Lower lobe of right lung (tissue), 2 donors: Measurements from ENCODE around the gene KCNQ1. TPM values are rescaled to one million over a fixed set of nuclear protein-coding genes. Genes with fewer than 3 reads are reported as not detected.

Source experiments
- ATAC-seq, 2 donors: fragments of 200-7000 bp; cut with Tn5 transposase; one replicate each; pipeline ENCODE4 v1.9.1; 2020 to 2022; ENCODE audit warnings: mild to moderate bottlenecking in 2 of 2, moderate library complexity in 2 of 2
- DNase-seq: peaks from one replicate; pipeline ENCODE4 v3.0.0-alpha.2; 2020
- H3K27ac ChIP-seq: fragments of 200-600 bp; one replicate; pipeline ENCODE4 v1.8.0; 2022
- H3K27me3 ChIP-seq: fragments of 200-600 bp; one replicate; pipeline ENCODE4 v1.8.0; 2022; ENCODE audit warnings: low read depth
- H3K36me3 ChIP-seq: fragments of 200-600 bp; one replicate; pipeline ENCODE4 v1.8.0; 2022; ENCODE audit warnings: mild to moderate bottlenecking
- H3K4me1 ChIP-seq: fragments of 200-600 bp; one replicate; pipeline ENCODE4 v1.8.0; 2022
- H3K4me3 ChIP-seq: fragments of 200-600 bp; one replicate; pipeline ENCODE4 v1.8.0; 2022; ENCODE audit warnings: mild to moderate bottlenecking
- H3K9me3 ChIP-seq: fragments of 200-600 bp; one replicate; pipeline ENCODE4 v1.8.0; 2022
- CTCF ChIP-seq: fragments of 200-600 bp; IDR thresholded peaks from one replicate; pipeline ENCODE4 v1.8.0; 2022; ENCODE audit warnings: antibody characterized with exemption, mild to moderate bottlenecking
- intact Hi-C: fragments of 100-400 bp; cut with DNase I; formaldehyde crosslinking; loops from one replicate; pipeline ENCODE4 v1.11.0; 2022
- total RNA-seq: library from RNA; stranded (reverse); fragmentation: NEBNext Ultra II Directional; extraction: Animal tissue kit (Norgen Biotek cat#: 25700); gene quantifications from one replicate; pipeline ENCODE4 v1.2.1, GENCODE V29; 2021
- donor health status: DM: no; HTN: yes; CAD: no; lungs with severe emphysema.

KCNQ1 gene
- total RNA-seq, 1 donor from 2014 or later: 51.0 TPM

- no peaks in the 10 kb centered on the region for H3K27me3 ChIP-seq
- H3K9me3 ChIP-seq: no peaks in the 10 kb centered on the region
- intact Hi-C loops: no loop called here
- H3K4me1 ChIP-seq: peaks cover 44% of the 10 kb centered on the region
- DNase-seq (no peak), ATAC-seq (no peak)
- peaks cover 5% of the 10 kb centered on the region for H3K36me3 ChIP-seq
- TF ChIP-seq CTCF: no peak
- no peak overlapping the region for H3K27ac ChIP-seq
- H3K4me3 ChIP-seq: no peak overlapping the region
Measured at GRCh38 chr11:2689651-2690575, 245.1 kb downstream of the KCNQ1 start.

GRCh38 chr11:2690596-2691354, 246.0 kb downstream of the KCNQ1 start:
- H3K4me1 ChIP-seq: peaks cover 44% of the 10 kb centered on the region
- ATAC-seq: no peak

GRCh38 chr11:2691355-2691761, 246.6 kb downstream of the KCNQ1 start:
- ATAC-seq (no peak), DNase-seq (no peak)
- Histone ChIP-seq H3K9me3 (no peaks in the 10 kb centered on the region), H3K36me3 (no peaks in the 10 kb centered on the region), H3K4me1 (peaks cover 44% of the 10 kb centered on the region), H3K4me3 (no peak overlapping the region), H3K27me3 (no peaks in the 10 kb centered on the region), H3K27ac (no peak overlapping the region)
- intact Hi-C loops: no loop called here
- no peak for TF ChIP-seq CTCF

More at GRCh38 chr11:2690596-2691354, 246.0 kb downstream of the KCNQ1 start:
- no peak overlapping the region for H3K4me3 ChIP-seq
- no peaks in the 10 kb centered on the region for H3K27me3 ChIP-seq
- no peaks in the 10 kb centered on the region for H3K9me3 ChIP-seq
- no peaks in the 10 kb centered on the region for H3K36me3 ChIP-seq
- intact Hi-C loops: no loop called here
- no peak for DNase-seq
- no peak overlapping the region for H3K27ac ChIP-seq
- no peak for TF ChIP-seq CTCF

- no peak overlapping the region for H3K4me3 ChIP-seq
- TF ChIP-seq CTCF: peak; percentile 27
- H3K9me3 ChIP-seq: no peaks in the 10 kb centered on the region
- no peaks in the 10 kb centered on the region for H3K27me3 ChIP-seq
- ATAC-seq (peak; percentile 80 to 89), DNase-seq (no peak)
- no peaks in the 10 kb centered on the region for H3K36me3 ChIP-seq
- intact Hi-C loops: no loop called here
- peaks cover 41% of the 10 kb centered on the region for H3K4me1 ChIP-seq
- peak overlapping the region; percentile 40 for H3K27ac ChIP-seq
Measured at GRCh38 chr11:2691991-2692875, 247.4 kb downstream of the KCNQ1 start.
